Measurements from ENCODE around the gene ERG28.

The ERG28 gene

GRCh38 chr14:75658957-75659356 lies 1.7 kb downstream of the ERG28 start:
- no peak for DNase-seq

GRCh38 chr14:75657331-75657730 lies 3.3 kb downstream of the ERG28 start:
- no peak for DNase-seq

- no peak for DNase-seq
Measured at GRCh38 chr14:75655235-75655634, 5.4 kb downstream of the ERG28 start.

- DNase-seq = peak; percentile 83 to 88 (median 86)
Measured at GRCh38 chr14:75654127-75654732, 6.4 kb downstream of the ERG28 start.

GRCh38 chr14:75653563-75653962 lies 7.1 kb downstream of the ERG28 start:
- no peak for DNase-seq

- DNase-seq = no peak
Measured at GRCh38 chr14:75650253-75651058, 10.2 kb downstream of the ERG28 start.

- no peak for DNase-seq
Measured at GRCh38 chr14:75649773-75650172, 10.9 kb downstream of the ERG28 start.

GRCh38 chr14:75649337-75649736 lies 11.3 kb downstream of the ERG28 start:
- DNase-seq = no peak

- DNase-seq = no peak
Measured at GRCh38 chr14:75648066-75648838, 12.4 kb downstream of the ERG28 start.

GRCh38 chr14:75647640-75648039 lies 13.0 kb downstream of the ERG28 start:
- no peak for DNase-seq

GRCh38 chr14:75646762-75647161 lies 13.9 kb downstream of the ERG28 start:
- DNase-seq = no peak

- DNase-seq = no peak
Measured at GRCh38 chr14:75645056-75645455, 15.6 kb downstream of the ERG28 start.

- no peak for DNase-seq
Measured at GRCh38 chr14:75643985-75644384, 16.7 kb downstream of the ERG28 start.

- DNase-seq = no peak
Measured at GRCh38 chr14:75640876-75641275, 19.8 kb downstream of the ERG28 start.

- no peak for DNase-seq
Measured at GRCh38 chr14:75636100-75636692, 24.5 kb downstream of the ERG28 start.

- DNase-seq = no peak
Measured at GRCh38 chr14:75634848-75635247, 25.8 kb downstream of the ERG28 start.

GRCh38 chr14:75631453-75631831 lies 29.2 kb downstream of the ERG28 start:
- DNase-seq = no peak

GRCh38 chr14:75630695-75631452 lies 29.8 kb downstream of the ERG28 start:
- no peak for DNase-seq

GRCh38 chr14:75628816-75629215 lies 31.9 kb downstream of the ERG28 start:
- no peak for DNase-seq

- DNase-seq = no peak
Measured at GRCh38 chr14:75627406-75627805, 33.3 kb downstream of the ERG28 start.

- no peak for DNase-seq
Measured at GRCh38 chr14:75626863-75627262, 33.8 kb downstream of the ERG28 start.

GRCh38 chr14:75626396-75626795 lies 34.3 kb downstream of the ERG28 start:
- peak; percentile 39 to 48 (median 41) for DNase-seq

- no peak for DNase-seq
Measured at GRCh38 chr14:75625034-75625433, 35.6 kb downstream of the ERG28 start.

Measured in suppressor macrophage treated with lipopolysaccharide for 1 hour (primary cell).